GM19240 (cell line): Measurements from ENCODE around the gene CFAP99.
"Not testable (repeated sequence)": the region's sequence is repeated elsewhere in the genome, so short reads cannot be mapped to it uniquely, and the experiment has no call there.

Source experiments
- DNase-seq: peaks from one replicate; pipeline ENCODE4 v3.0.0; 2011; ENCODE audit warnings: low spot score; ENCODE audit not compliant: insufficient read length

CFAP99 gene

GRCh38 chr4:2418650-2419571 is at the start of gene CFAP99:
TSS of gene CFAP99 (plus strand) at chr4:2418955.
- DNase-seq, result peak; percentile 97

- no peak for DNase-seq
These were observed 48.0 kb upstream of the CFAP99 start for GRCh38 chr4:2370597-2371320.

- no peak for DNase-seq
These were observed 46.8 kb upstream of the CFAP99 start for GRCh38 chr4:2371765-2372487.

- DNase-seq, result no peak
These were observed 46.2 kb upstream of the CFAP99 start for GRCh38 chr4:2372488-2373030.

- no peak for DNase-seq
These were observed 45.2 kb upstream of the CFAP99 start for GRCh38 chr4:2373532-2373931.

- no peak for DNase-seq
These were observed 43.3 kb upstream of the CFAP99 start for GRCh38 chr4:2375427-2375826.

- no peak for DNase-seq
These were observed 41.5 kb upstream of the CFAP99 start for GRCh38 chr4:2377241-2377640.

- no peak for DNase-seq
These were observed 40.4 kb upstream of the CFAP99 start for GRCh38 chr4:2378401-2378800.

GRCh38 chr4:2378898-2379297 is 39.9 kb upstream of the CFAP99 start:
- no peak for DNase-seq

- DNase-seq, result not testable (repeated sequence)
These were observed 38.2 kb upstream of the CFAP99 start for GRCh38 chr4:2380589-2380988.

GRCh38 chr4:2382769-2383202 is 36.0 kb upstream of the CFAP99 start:
- not testable (repeated sequence) for DNase-seq

- not testable (repeated sequence) for DNase-seq
These were observed 35.5 kb upstream of the CFAP99 start for GRCh38 chr4:2383220-2383631.

- no peak for DNase-seq
These were observed 35.0 kb upstream of the CFAP99 start for GRCh38 chr4:2383760-2384159.

- no peak for DNase-seq
These were observed 34.5 kb upstream of the CFAP99 start for GRCh38 chr4:2384245-2384644.

- no peak for DNase-seq
These were observed 33.2 kb upstream of the CFAP99 start for GRCh38 chr4:2385516-2385915.

GRCh38 chr4:2386717-2387116 is 32.0 kb upstream of the CFAP99 start:
- no peak for DNase-seq

GRCh38 chr4:2387218-2387617 is 31.5 kb upstream of the CFAP99 start:
- no peak for DNase-seq

GRCh38 chr4:2387829-2388228 is 30.9 kb upstream of the CFAP99 start:
- no peak for DNase-seq

- DNase-seq, result no peak
These were observed 30.1 kb upstream of the CFAP99 start for GRCh38 chr4:2388429-2389182.

GRCh38 chr4:2389691-2390090 is 29.1 kb upstream of the CFAP99 start:
- DNase-seq, result no peak

- no peak for DNase-seq
These were observed 28.6 kb upstream of the CFAP99 start for GRCh38 chr4:2390146-2390545.
